HepG2 (cell line): ENCODE results near the gene FKBP10. TPM values are rescaled to one million over a fixed set of nuclear protein-coding genes. Genes with fewer than 3 reads are reported as not detected.

Experiments
- ATRX ChIP-seq: sonication (generic); formaldehyde crosslinking; IDR thresholded peaks from 2 replicates; pipeline ENCODE4 v1.4.0; 2020; ENCODE audit warnings: missing genetic modification reagents, borderline replicate concordance
- BCL3 ChIP-seq: sonication (generic); formaldehyde crosslinking; IDR thresholded peaks from 2 replicates; pipeline ENCODE4 v1.5.1; 2020; ENCODE audit warnings: mild to moderate bottlenecking, missing genetic modification reagents, moderate library complexity
- CREBL2 ChIP-seq: sonication (generic); formaldehyde crosslinking; IDR thresholded peaks from 2 replicates; pipeline ENCODE4 v1.8.1; 2023; ENCODE audit warnings: missing genetic modification reagents, mild to moderate bottlenecking, borderline replicate concordance
- ESRRA ChIP-seq: sonication (generic); formaldehyde crosslinking; IDR thresholded peaks from 2 replicates; pipeline ENCODE4 v1.5.1; 2020; ENCODE audit warnings: mild to moderate bottlenecking, low read depth, missing genetic modification reagents
- GMEB2 ChIP-seq: IDR thresholded peaks from 2 replicates; pipeline ENCODE4 v1.6.1; 2016; ENCODE audit warnings: missing biosample characterization, missing genetic modification reagents, low read depth
- HCFC1 ChIP-seq: fragments of 150-350 bp; IDR thresholded peaks from 2 replicates; pipeline ENCODE4 v1.6.1; 2014; ENCODE audit warnings: low read depth, low read length
- KMT2A ChIP-seq: sonication (generic); formaldehyde crosslinking; IDR thresholded peaks from 2 replicates; pipeline ENCODE4 v1.4.0; 2020; ENCODE audit warnings: missing genetic modification reagents
- RERE ChIP-seq: IDR thresholded peaks from 2 replicates; pipeline ENCODE4 v1.6.1; 2016; ENCODE audit warnings: low read depth, missing genetic modification reagents, missing compliant biosample characterization
- SMARCE1 ChIP-seq: fragments of 450-650 bp; IDR thresholded peaks from 2 replicates; pipeline ENCODE4 v1.6.1; 2017; ENCODE audit warnings: borderline replicate concordance
- ZEB1 ChIP-seq: IDR thresholded peaks from 2 replicates; pipeline ENCODE4 v1.6.1; 2012; ENCODE audit warnings: mild to moderate bottlenecking, low read depth, inconsistent platforms; ENCODE audit not compliant: insufficient replicate concordance
- ZFX ChIP-seq: sonication (generic); formaldehyde crosslinking; IDR thresholded peaks from 2 replicates; pipeline ENCODE4 v1.4.0; 2020; ENCODE audit warnings: mild to moderate bottlenecking, low read depth, missing genetic modification reagents, moderate library complexity
- ZNF547 ChIP-seq: sonication (generic); formaldehyde crosslinking; IDR thresholded peaks from 2 replicates; pipeline ENCODE4 v1.5.1; 2020; ENCODE audit warnings: mild to moderate bottlenecking, missing genetic modification reagents
- ZNF607 ChIP-seq: sonication (generic); formaldehyde crosslinking; IDR thresholded peaks from 2 replicates; pipeline ENCODE4 v1.5.1; 2020; ENCODE audit warnings: missing genetic modification reagents, mild to moderate bottlenecking, borderline replicate concordance
- ZNF784 ChIP-seq: sonication (generic); formaldehyde crosslinking; IDR thresholded peaks from 2 replicates; pipeline ENCODE4 v1.5.1; 2020; ENCODE audit warnings: missing genetic modification reagents, mild to moderate bottlenecking, borderline replicate concordance
- polyA plus RNA-seq, 8 experiments: library from polyadenylated mRNA; depleted of rRNA in 3 of 8; stranded (reverse) in 7 of 8; unstranded in 1 of 8; fragments of >200 nt; fragmentation: Illumina TruSeq in 4 of 8; extraction: Trizol in 4 of 8; gene quantifications; 2 replicates each; pipeline versions ENCODE4 v1.2.1 to v1.2.3, GENCODE V29; 2011 to 2016; ENCODE audit warnings: low read depth in 4 of 8, missing spikeins in 1 of 8, mixed read lengths in 1 of 8; ENCODE audit not compliant: insufficient read depth in 1 of 8
- total RNA-seq, 5 experiments: library from RNA; depleted of rRNA; stranded (reverse); fragments of >200 nt; fragmentation: Illumina TruSeq; extraction: Trizol; gene quantifications; 2 replicates each; pipeline ENCODE4 v1.2.3, GENCODE V29; 2016; ENCODE audit warnings: low read depth in 1 of 5

The FKBP10 gene
- total and polyA plus RNA-seq, 2 of the 13 experiments (the other 11 are each of a cell fraction or from before 2014, with no cell fraction given), result 149 to 573 TPM

DNA sequence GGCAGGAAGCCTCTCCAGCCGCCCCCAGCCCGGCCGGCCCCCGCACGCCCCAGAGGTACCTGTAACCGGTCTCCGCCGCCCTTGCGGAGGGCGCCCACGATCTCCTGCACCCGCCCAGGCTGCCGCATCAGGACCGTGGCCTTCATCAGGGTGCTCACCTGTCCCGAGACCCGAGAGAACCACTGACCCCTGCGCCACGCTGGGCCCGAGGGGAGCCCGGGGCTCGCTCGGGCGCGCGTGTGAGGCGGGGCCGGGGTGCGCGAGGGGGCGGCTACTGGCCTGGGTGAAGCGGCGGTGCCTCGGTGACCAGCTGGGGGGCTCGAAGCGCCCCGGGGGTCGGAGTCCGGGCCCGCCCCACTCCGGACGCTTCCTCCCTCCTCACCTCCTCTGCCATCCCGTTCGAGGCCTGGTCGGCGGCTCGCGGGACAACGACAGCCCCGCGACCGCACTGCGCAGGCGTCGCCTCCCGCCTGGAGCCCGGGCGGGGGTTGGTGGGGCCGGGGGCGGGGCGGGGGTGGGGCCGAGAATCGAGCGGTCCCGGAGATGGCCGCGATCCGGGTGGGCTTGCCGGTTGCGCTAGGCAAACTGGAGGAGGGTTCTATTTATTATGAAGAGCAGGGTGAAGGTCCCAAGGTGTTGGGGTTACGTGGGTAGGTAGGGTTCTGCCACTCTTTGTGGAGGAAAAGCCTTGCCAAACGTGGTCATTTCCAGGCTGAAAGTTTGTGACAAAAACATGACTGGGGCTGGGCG is 23.2 kb downstream of the FKBP10 start, which contains the start of gene NT5C3B (continued):
- TF ChIP-seq GMEB2 (CRISPR knock-in tag) (no peak), ATRX (CRISPR knock-in tag) (no peak), ZNF784 (CRISPR knock-in tag) (peak; percentile 92), SMARCE1 (no peak), ZEB1 (no peak), ZNF607 (CRISPR knock-in tag) (0 out of 2 replicates have a peak, but pooled peaks have one; percentile 70), HCFC1 (no peak), BCL3 (CRISPR knock-in tag) (peak; percentile 66), ZNF547 (peak; percentile 86), CREBL2 (CRISPR knock-in tag) (0 out of 2 replicates have a peak, but pooled peaks have one; percentile 36), KMT2A (CRISPR knock-in tag) (peak; percentile 37; the same call in 1 of the 2 replicates), ZFX (peak; percentile 94), RERE (no peak), ESRRA (CRISPR knock-in tag) (peak; percentile 46; the same call in 1 of the 2 replicates)
